SK-N-SH (cell line): ENCODE results near the gene CDH24. TPM values are rescaled to one million over a fixed set of nuclear protein-coding genes. Genes with fewer than 3 reads are reported as not detected.

Experiments used
- CTCF ChIA-PET: fragments of 300-600, 350-600 bp; formaldehyde crosslinking; extraction: SDS; loops from one replicate; lab custom pipeline; 2021; lab: Yijun Ruan, JAX
- POLR2A ChIA-PET: fragments of 350-600 bp; sonication (Branson Sonifier 250); formaldehyde crosslinking; extraction: SDS; loops from one replicate; lab custom pipeline; 2020; ENCODE audit warnings: antibody characterized with exemption, inconsistent platforms; lab: Yijun Ruan, JAX
- DNase-seq: peaks from one replicate; pipeline ENCODE4 v3.0.0; 2012
- H2AFZ ChIP-seq: fragments of 200-600 bp; sonication (generic); 2 replicates; pipeline ENCODE4 v1.8.1; 2016; ENCODE audit warnings: antibody characterized with exemption, mild to moderate bottlenecking, low read depth
- H3F3A ChIP-seq: fragments of 200-600 bp; sonication (generic); replicated peaks from 2 replicates; pipeline ENCODE3; 2016; ENCODE audit warnings: antibody characterized with exemption, mild to moderate bottlenecking; ENCODE audit not compliant: insufficient read depth
- H3K27ac ChIP-seq, 2 experiments: fragments of 200-500 bp in 1 of 2; fragments of 200-600 bp in 1 of 2; sonication (Bioruptor generic) in 1 of 2; sonication (generic), shearing (Covaris generic) in 1 of 2; 2 replicates each; pipeline versions ENCODE4 v1.5.1 to v1.6.1; 2014 to 2016; ENCODE audit warnings: low read depth in 2 of 2, inconsistent platforms in 1 of 2, low read length in 1 of 2, mild to moderate bottlenecking in 1 of 2, mixed read lengths in 1 of 2
- H3K27me3 ChIP-seq: fragments of 200-600 bp; sonication (generic), shearing (Covaris generic); 2 replicates; pipeline ENCODE4 v1.6.1; 2016; ENCODE audit warnings: mixed run types; ENCODE audit not compliant: insufficient read depth
- H3K36me3 ChIP-seq, 2 experiments: fragments of 200-500 bp in 1 of 2; fragments of 200-600 bp in 1 of 2; sonication (Bioruptor generic) in 1 of 2; sonication (generic) in 1 of 2; replicated peaks in 1 of 2; 2 replicates each; pipeline versions ENCODE3 to v1.5.1; 2014 to 2016; ENCODE audit warnings: low read length in 1 of 2, mild to moderate bottlenecking in 1 of 2; ENCODE audit not compliant: insufficient read depth in 2 of 2, control insufficient read depth in 1 of 2
- H3K4me1 ChIP-seq, 2 experiments: fragments of 200-500 bp in 1 of 2; fragments of 200-600 bp in 1 of 2; sonication (Bioruptor generic) in 1 of 2; sonication (generic), shearing (Covaris generic) in 1 of 2; 2 replicates each; pipeline versions ENCODE4 v1.5.1 to v1.6.1; 2014 to 2016; ENCODE audit warnings: low read depth in 1 of 2, low read length in 1 of 2, mixed run types in 1 of 2; ENCODE audit not compliant: insufficient read depth in 2 of 2, control insufficient read depth in 1 of 2
- H3K4me2 ChIP-seq: fragments of 200-600 bp; sonication (generic), shearing (Covaris generic); 2 replicates; pipeline ENCODE4 v1.6.1; 2017; ENCODE audit warnings: mixed run types
- H3K4me3 ChIP-seq, 2 experiments: fragments of 200-500 bp in 1 of 2; fragments of 200-600 bp in 1 of 2; sonication (Bioruptor generic) in 1 of 2; sonication (generic), shearing (Covaris generic) in 1 of 2; 2 replicates each; pipeline versions ENCODE4 v1.5.1 to v1.8.1; 2014 to 2016; ENCODE audit warnings: low read depth in 2 of 2, inconsistent platforms in 1 of 2, low read length in 1 of 2, mild to moderate bottlenecking in 1 of 2, mixed read lengths in 1 of 2, moderate library complexity in 1 of 2
- H3K79me2 ChIP-seq: fragments of 200-600 bp; sonication (generic); 2 replicates; pipeline ENCODE4 v1.8.1; 2017; ENCODE audit warnings: mild to moderate bottlenecking; ENCODE audit not compliant: insufficient read depth
- H3K9ac ChIP-seq: fragments of 200-600 bp; sonication (generic); 2 replicates; pipeline ENCODE4 v1.6.1; 2017; ENCODE audit warnings: mixed run types
- H3K9me2 ChIP-seq: fragments of 200-600 bp; sonication (generic); 2 replicates; pipeline ENCODE4 v1.6.1; 2017; ENCODE audit warnings: mixed run types
- H3K9me3 ChIP-seq: fragments of 200-600 bp; sonication (generic); 2 replicates; pipeline ENCODE4 v1.6.1; 2017; ENCODE audit warnings: mixed run types, mild to moderate bottlenecking, moderate library complexity
- H4K20me1 ChIP-seq: fragments of 200-600 bp; sonication (generic); 2 replicates; pipeline ENCODE4 v1.6.1; 2017; ENCODE audit warnings: mild to moderate bottlenecking, mixed run types; ENCODE audit not compliant: insufficient read depth
- CHD2 ChIP-seq: fragments of 150-350 bp; IDR thresholded peaks from 2 replicates; pipeline ENCODE4 v1.6.1; 2018; ENCODE audit warnings: low read length; ENCODE audit not compliant: partially characterized antibody
- ELF1 ChIP-seq: IDR thresholded peaks from 2 replicates; pipeline ENCODE4 v1.4.0; 2012
- EZH2phosphoT487 ChIP-seq: fragments of 200-600 bp; sonication (generic); IDR thresholded peaks from 2 replicates; pipeline ENCODE4 v1.6.1; 2017; ENCODE audit warnings: low read depth, mixed run types, mild to moderate bottlenecking, antibody characterized with exemption, moderate library complexity, borderline replicate concordance
- FOSL2 ChIP-seq: IDR thresholded peaks from 2 replicates; pipeline ENCODE4 v1.4.0; 2012; ENCODE audit warnings: low read depth, mild to moderate bottlenecking, moderate library complexity, borderline replicate concordance
- FOXM1 ChIP-seq: IDR thresholded peaks from 2 replicates; pipeline ENCODE4 v1.4.0; 2012; ENCODE audit warnings: low read depth, mild to moderate bottlenecking
- JUND ChIP-seq: IDR thresholded peaks from 2 replicates; pipeline ENCODE4 v1.4.0; 2012
- RCOR1 ChIP-seq: fragments of 150-350 bp; IDR thresholded peaks from 2 replicates; pipeline ENCODE4 v1.6.1; 2017; ENCODE audit warnings: antibody characterized with exemption, low read length
- RXRA ChIP-seq: IDR thresholded peaks from 2 replicates; pipeline ENCODE4 v1.4.0; 2012; ENCODE audit warnings: low read depth, mild to moderate bottlenecking, borderline replicate concordance
- SMC3 ChIP-seq: IDR thresholded peaks from 2 replicates; pipeline ENCODE4 v1.6.1; 2012; ENCODE audit warnings: low read depth, low read length, improper control_type of control experiment
- TAF1 ChIP-seq: IDR thresholded peaks from 2 replicates; pipeline ENCODE4 v1.6.1; 2012; ENCODE audit warnings: low read depth, mild to moderate bottlenecking, low read length, moderate library complexity, borderline replicate concordance
- TEAD4 ChIP-seq: IDR thresholded peaks from 2 replicates; pipeline ENCODE4 v1.4.0; 2012; ENCODE audit warnings: mild to moderate bottlenecking, borderline replicate concordance; ENCODE audit not compliant: insufficient read depth
- WGBS: methylation state at CpG from one replicate; pipeline ENCODE4 v1.1.6; 2017; ENCODE audit warnings: low lambda C conversion rate; 5-methylcytosine and 5-hydroxymethylcytosine counted together
- polyA plus RNA-seq, 3 experiments: library from polyadenylated mRNA; depleted of rRNA; stranded (reverse); fragments of >200 nt; gene quantifications; 2 replicates each; pipeline ENCODE4 v1.2.3, GENCODE V29; 2012
- TF ChIP-seq, protein P1 (sequence below): fragments of 150-350 bp; IDR thresholded peaks from 2 replicates; pipeline ENCODE4 v1.6.1; 2016; ENCODE audit warnings: mild to moderate bottlenecking, low read depth, low read length
- TF ChIP-seq, protein P2 (sequence below): fragments of 150-350 bp; IDR thresholded peaks from 2 replicates; pipeline ENCODE4 v1.6.1; 2017; ENCODE audit warnings: antibody characterized with exemption, low read length, low read depth, borderline replicate concordance

Gene CDH24
- polyA plus RNA-seq, 1 of the 3 experiments (the other 2 are of a cell fraction), result 30.8 TPM

DNA sequence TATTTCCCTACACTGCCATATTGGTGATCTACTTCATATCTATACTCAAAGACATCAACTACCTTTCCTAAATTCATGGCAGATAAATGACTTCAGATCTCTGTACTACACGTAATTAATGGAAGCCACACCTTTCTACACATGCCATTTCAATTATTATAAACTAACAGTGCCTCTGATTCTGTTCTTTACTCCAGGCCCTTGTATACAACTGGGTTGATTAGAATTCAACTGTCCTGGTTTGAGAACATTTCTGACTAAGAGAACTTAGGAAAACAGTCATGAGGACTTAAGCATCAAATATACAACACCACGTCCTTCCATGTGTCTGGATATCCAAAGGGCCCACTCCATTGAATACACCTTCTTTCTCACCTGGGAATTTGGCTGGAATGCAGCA lies 35.8 kb upstream of the CDH24 start:
- CTCF ChIA-PET, result interaction anchor here (1.4 to 2.8 kb wide), 2 partner anchors 25 to 35 kb away, joined by 4 to 26 read pairs; no protein-coding TSS in a partner anchor
- Histone ChIP-seq H3K79me2 (peaks cover 88% of the 10 kb centered on the region), H3F3A (peaks cover 7% of the 10 kb centered on the region), H3K36me3 (peaks cover 48 to 60% of the 10 kb centered on the region in 2 experiments), H2AFZ (no peak overlapping the region), H3K9me2 (no peaks in the 10 kb centered on the region), H3K27ac (no peak overlapping the region), H3K4me2 (peak overlapping the region; percentile 86), H3K27me3 (no peaks in the 10 kb centered on the region), H3K9me3 (no peaks in the 10 kb centered on the region), H3K4me1 (peaks cover 7 to 20% of the 10 kb centered on the region in 2 experiments; a peak in 3 of 4 replicates), H3K4me3 (peak overlapping the region in 1 of 2 experiments; percentile 94; a peak in 1 of 4 replicates), H3K9ac (0 out of 2 replicates have a peak overlapping the region, but pooled peaks have one; percentile 95), H4K20me1 (peaks cover 43% of the 10 kb centered on the region)
- no peak for DNase-seq
- WGBS, result 82% methylated on average over 2 of the region's 2 CpGs
- POLR2A ChIA-PET, result no interaction called here
- TF ChIP-seq ELF1, result no peak

DNA sequence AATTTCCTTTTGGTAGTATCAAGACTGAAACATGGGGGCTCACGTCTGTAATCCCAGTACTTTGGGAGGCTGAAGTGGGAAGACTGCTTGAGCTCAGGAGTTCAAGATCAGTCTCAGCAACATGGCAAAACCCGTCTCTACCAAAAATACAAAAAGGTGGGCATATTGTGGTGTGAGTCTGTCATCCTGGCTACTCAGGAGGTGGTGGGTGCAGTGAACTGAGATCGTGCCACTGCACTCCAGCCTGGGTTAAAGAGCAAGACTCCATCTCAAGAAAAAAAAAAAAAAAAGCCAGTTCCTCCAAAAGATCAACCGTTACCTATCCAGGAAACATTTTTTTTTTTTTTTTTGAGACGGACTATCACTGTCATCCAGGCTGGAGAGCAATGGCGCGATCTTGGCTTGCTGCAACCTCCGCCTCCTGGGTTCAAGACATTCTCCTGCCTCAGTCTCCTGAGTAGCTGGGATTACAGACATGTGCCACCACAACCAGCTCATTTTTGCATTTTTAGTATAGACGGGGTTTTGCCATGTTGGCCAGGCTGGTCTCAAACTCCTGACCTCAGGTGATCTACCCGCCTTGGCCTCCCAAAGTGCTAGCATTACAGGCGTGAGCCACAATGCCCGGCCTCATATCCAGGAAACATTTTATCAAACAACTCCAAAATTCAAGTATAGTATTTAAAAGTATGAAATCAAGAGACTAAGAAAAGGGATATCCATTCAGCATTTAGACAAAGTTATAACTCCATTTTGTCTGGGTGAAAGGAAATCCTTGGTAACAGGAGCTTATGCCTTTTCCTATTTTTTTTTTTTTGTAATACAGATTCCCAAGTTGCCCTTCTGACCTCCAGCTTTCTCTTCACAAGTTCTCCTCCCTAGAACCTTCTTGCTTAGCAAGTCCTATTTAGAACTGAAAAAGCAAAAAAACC lies 34.2 kb upstream of the CDH24 start:
- no peak for DNase-seq
- H3K9ac ChIP-seq, result no peak overlapping the region
- H3K36me3 ChIP-seq, result peaks cover 51 to 64% of the 10 kb centered on the region in 2 experiments
- H3K27ac ChIP-seq, result no peak overlapping the region
- H3K27me3 ChIP-seq, result no peaks in the 10 kb centered on the region
- H3K9me2 ChIP-seq, result no peaks in the 10 kb centered on the region
- peaks cover 88% of the 10 kb centered on the region for H3K79me2 ChIP-seq
- peaks cover 6 to 9% of the 10 kb centered on the region in 2 experiments; a peak in 3 of 4 replicates for H3K4me1 ChIP-seq
- peaks cover 27% of the 10 kb centered on the region for H4K20me1 ChIP-seq
- peaks cover 11% of the 10 kb centered on the region for H3F3A ChIP-seq
- no peak overlapping the region for H2AFZ ChIP-seq
- H3K9me3 ChIP-seq, result no peaks in the 10 kb centered on the region
- WGBS, result 85% methylated on average over 12 of the region's 12 CpGs
- H3K4me3 ChIP-seq, result no peak overlapping the region
- TF ChIP-seq FOXM1 (no peak), JUND (no peak), RCOR1 (no peak), CHD2 (no peak), SMC3 (no peak), TAF1 (no peak), EZH2phosphoT487 (no peak), RXRA (no peak), TEAD4 (no peak), FOSL2 (no peak)
- TF ChIP-seq, protein P1, sequence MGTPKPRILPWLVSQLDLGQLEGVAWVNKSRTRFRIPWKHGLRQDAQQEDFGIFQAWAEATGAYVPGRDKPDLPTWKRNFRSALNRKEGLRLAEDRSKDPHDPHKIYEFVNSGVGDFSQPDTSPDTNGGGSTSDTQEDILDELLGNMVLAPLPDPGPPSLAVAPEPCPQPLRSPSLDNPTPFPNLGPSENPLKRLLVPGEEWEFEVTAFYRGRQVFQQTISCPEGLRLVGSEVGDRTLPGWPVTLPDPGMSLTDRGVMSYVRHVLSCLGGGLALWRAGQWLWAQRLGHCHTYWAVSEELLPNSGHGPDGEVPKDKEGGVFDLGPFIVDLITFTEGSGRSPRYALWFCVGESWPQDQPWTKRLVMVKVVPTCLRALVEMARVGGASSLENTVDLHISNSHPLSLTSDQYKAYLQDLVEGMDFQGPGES, result no peak
- TF ChIP-seq, protein P2, sequence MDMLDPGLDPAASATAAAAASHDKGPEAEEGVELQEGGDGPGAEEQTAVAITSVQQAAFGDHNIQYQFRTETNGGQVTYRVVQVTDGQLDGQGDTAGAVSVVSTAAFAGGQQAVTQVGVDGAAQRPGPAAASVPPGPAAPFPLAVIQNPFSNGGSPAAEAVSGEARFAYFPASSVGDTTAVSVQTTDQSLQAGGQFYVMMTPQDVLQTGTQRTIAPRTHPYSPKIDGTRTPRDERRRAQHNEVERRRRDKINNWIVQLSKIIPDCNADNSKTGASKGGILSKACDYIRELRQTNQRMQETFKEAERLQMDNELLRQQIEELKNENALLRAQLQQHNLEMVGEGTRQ, result no peak
- H3K4me2 ChIP-seq, result no peak overlapping the region
- ChIA-PET POLR2A (no interaction called here), CTCF (interaction anchor here (1.4 to 7.5 kb wide), 4 partner anchors 14 to 33 kb away, joined by 4 to 73 read pairs (median 17); no protein-coding TSS in a partner anchor)
